GM18867 (cell line): Measurements from ENCODE around the gene HOMEZ.
"Not testable (repeated sequence)": the region's sequence is repeated elsewhere in the genome, so short reads cannot be mapped to it uniquely, and the experiment has no call there.

Experiments
- ATAC-seq: cut with Tn5 transposase; IDR thresholded peaks from one replicate; pipeline ENCODE4 v1.9.1; 2021; ENCODE audit warnings: mild to moderate bottlenecking, moderate library complexity; ENCODE audit not compliant: unreplicated experiment

The HOMEZ gene

GRCh38 chr14:23232241-23232808, 53.6 kb downstream of the HOMEZ start:
- not testable (repeated sequence) for ATAC-seq

GRCh38 chr14:23228812-23229211, 57.1 kb downstream of the HOMEZ start:
- ATAC-seq = no peak

GRCh38 chr14:23227566-23227965, 58.4 kb downstream of the HOMEZ start:
- ATAC-seq = no peak

- not testable (repeated sequence) for ATAC-seq
Measured at GRCh38 chr14:23224958-23225357, 61.0 kb downstream of the HOMEZ start.
